Liver (tissue), 9 donors: ENCODE measurements around the gene FMN1. TPM values are rescaled to one million over a fixed set of nuclear protein-coding genes. Genes with fewer than 3 reads are reported as not detected.

Experiments used
- DNase-seq: peaks from one replicate; pipeline ENCODE4 v3.0.0-alpha.2; 2017; ENCODE audit warnings: low spot score
- H3K27ac ChIP-seq, 2 donors: one replicate each; pipeline ENCODE4 v1.7.0; 2013; ENCODE audit warnings: inconsistent platforms in 2 of 2, low read length in 2 of 2, control low read depth in 1 of 2, low read depth in 1 of 2, mild to moderate bottlenecking in 1 of 2
- H3K27me3 ChIP-seq, 4 donors: one replicate each; pipeline versions ENCODE4 v1.6.1 to v1.7.0; 2013; ENCODE audit warnings: low read length in 3 of 4, inconsistent platforms in 1 of 4, mild to moderate bottlenecking in 1 of 4, moderate library complexity in 1 of 4; ENCODE audit not compliant: control insufficient read depth in 4 of 4, insufficient read depth in 4 of 4
- H3K36me3 ChIP-seq, 4 donors: one replicate each; pipeline versions ENCODE4 v1.6.1 to v1.7.0; 2013; ENCODE audit warnings: low read length in 3 of 4, mild to moderate bottlenecking in 3 of 4, low read depth in 1 of 4, moderate library complexity in 1 of 4; ENCODE audit not compliant: control insufficient read depth in 4 of 4, insufficient read depth in 3 of 4
- H3K4me1 ChIP-seq, 4 donors: one replicate each; pipeline versions ENCODE4 v1.6.1 to v1.7.0; 2013; ENCODE audit warnings: low read length in 3 of 4, mild to moderate bottlenecking in 3 of 4, moderate library complexity in 1 of 4; ENCODE audit not compliant: control insufficient read depth in 4 of 4, insufficient read depth in 4 of 4
- H3K4me3 ChIP-seq, 3 donors: one replicate each; pipeline versions ENCODE4 v1.6.1 to v1.7.0; 2013; ENCODE audit warnings: low read length in 3 of 3, control low read depth in 1 of 3, low read depth in 1 of 3, mild to moderate bottlenecking in 1 of 3
- H3K9ac ChIP-seq, 2 donors: one replicate each; pipeline ENCODE4 v1.7.0; 2013; ENCODE audit warnings: low read length in 2 of 2, mild to moderate bottlenecking in 2 of 2, moderate library complexity in 2 of 2, control low read depth in 1 of 2, low read depth in 1 of 2
- H3K9me3 ChIP-seq, 4 donors: one replicate each; pipeline versions ENCODE4 v1.6.1 to v1.7.0; 2013; ENCODE audit warnings: low read length in 3 of 4; ENCODE audit not compliant: control insufficient read depth in 4 of 4
- EGR1 ChIP-seq, 2 donors: IDR thresholded peaks; 2 replicates each; pipeline ENCODE4 v1.6.1; 2016 to 2018; ENCODE audit warnings: antibody characterized with exemption in 2 of 2, low read depth in 2 of 2
- FOXA1 ChIP-seq: IDR thresholded peaks from 2 replicates; pipeline ENCODE4 v1.6.1; 2016; ENCODE audit warnings: antibody characterized with exemption
- FOXA2 ChIP-seq: IDR thresholded peaks from 2 replicates; pipeline ENCODE4 v1.6.1; 2016; ENCODE audit warnings: antibody characterized with exemption
- HNF4A ChIP-seq, 2 donors: conservative IDR thresholded peaks; 2 replicates each; pipeline ENCODE4 v1.6.1; 2016; ENCODE audit warnings: antibody characterized with exemption in 2 of 2, mild to moderate bottlenecking in 2 of 2
- HNF4G ChIP-seq: IDR thresholded peaks from 2 replicates; pipeline ENCODE4 v1.6.1; 2016; ENCODE audit warnings: antibody characterized with exemption
- NR2F2 ChIP-seq: IDR thresholded peaks from 2 replicates; pipeline ENCODE4 v1.6.1; 2016; ENCODE audit warnings: antibody characterized with exemption
- RAD21 ChIP-seq, 2 donors: IDR thresholded peaks; 2 replicates each; pipeline ENCODE4 v1.6.1; 2016; ENCODE audit warnings: antibody characterized with exemption in 2 of 2, mild to moderate bottlenecking in 2 of 2
- YY1 ChIP-seq: IDR thresholded peaks from 2 replicates; pipeline ENCODE4 v1.6.1; 2016; ENCODE audit warnings: antibody characterized with exemption, mild to moderate bottlenecking
- WGBS: extraction: QIAGEN DNeasy Blood & Tissue Kit; methylation state at CpG from one replicate; pipeline ENCODE4 v1.1.7; 2013; 5-methylcytosine and 5-hydroxymethylcytosine counted together
- polyA plus RNA-seq, 2 donors: library from polyadenylated mRNA; stranded (reverse) in 1 of 2; unstranded in 1 of 2; fragments of 200-250 nt in 1 of 2; fragments of >200 nt in 1 of 2; fragmentation: Nextera tagmentation in 1 of 2; extraction: Ambion mirVana in 1 of 2; gene quantifications; one replicate each; pipeline versions ENCODE4 v1.2.1 to v1.2.3, GENCODE V29; 2013 to 2015
- total RNA-seq, 2 donors: library from RNA; depleted of rRNA; stranded (reverse); fragments of >200 nt; gene quantifications; one replicate each; pipeline ENCODE4 v1.2.3, GENCODE V29; 2014
- TF ChIP-seq, protein P1 (sequence below): fragments of 150-350 bp; IDR thresholded peaks from 2 replicates; pipeline ENCODE4 v1.5.1; 2017; ENCODE audit warnings: improper control_type of control experiment, low read depth, low read length; ENCODE audit not compliant: missing input control
- TF ChIP-seq, protein P2 (sequence below): IDR thresholded peaks from 2 replicates; pipeline ENCODE4 v1.6.1; 2016; ENCODE audit warnings: antibody characterized with exemption
- TF ChIP-seq, protein P3 (sequence below): IDR thresholded peaks from 2 replicates; pipeline ENCODE4 v1.6.1; 2016; ENCODE audit warnings: antibody characterized with exemption
- TF ChIP-seq, protein P4 (sequence below): IDR thresholded peaks from 2 replicates; pipeline ENCODE4 v1.6.1; 2016; ENCODE audit warnings: antibody characterized with exemption
- donor health status: healthy.
- donor health status: healthy.
- donor health status: healthy.
- donor health status: healthy.
- donor health status: healthy.

The FMN1 gene
- total and polyA plus RNA-seq, 4 donors, result 0.21 to 5.4 (median 0.53) TPM

DNA sequence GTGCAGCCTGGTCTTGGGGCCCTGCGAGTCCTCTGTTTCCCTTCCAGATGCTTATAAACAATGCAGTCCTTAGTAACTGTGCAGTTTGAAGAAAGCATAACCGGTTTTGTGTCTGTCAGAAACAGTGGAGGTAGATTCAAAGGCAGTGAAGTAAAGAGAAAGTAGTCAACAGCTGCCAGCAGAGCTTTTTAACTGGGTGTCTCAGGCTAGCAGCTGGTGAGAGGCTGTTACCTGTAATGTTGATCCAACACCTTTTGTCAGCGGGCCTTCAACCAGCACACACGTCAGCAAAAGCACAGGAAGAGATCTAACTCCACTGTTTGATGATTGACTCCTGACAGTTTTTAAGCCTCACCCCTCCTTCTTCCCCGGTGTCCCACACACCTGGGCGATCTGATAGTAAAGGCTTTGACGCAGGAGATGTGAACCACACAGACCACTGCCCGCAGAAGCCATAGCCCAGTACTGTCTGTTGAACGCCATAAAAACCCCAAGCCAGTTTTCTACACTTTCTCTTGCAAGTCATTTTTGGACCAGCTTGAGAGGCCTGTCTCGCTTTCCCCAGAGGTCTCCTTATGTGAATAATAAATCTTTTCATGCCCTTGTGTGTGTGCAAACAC, 178.0 kb downstream of the FMN1 start:
- H3K9ac ChIP-seq, result no peak overlapping the region
- H3K27ac ChIP-seq, result no peak overlapping the region
- no peak overlapping the region for H3K4me3 ChIP-seq
- peaks cover 0 to 3% (median 1%) of the 10 kb centered on the region in 4 donors for H3K27me3 ChIP-seq
- DNase-seq, result no peak
- no peaks in the 10 kb centered on the region for H3K4me1 ChIP-seq
- 85% methylated on average over 10 of the region's 10 CpGs for WGBS
- no peaks in the 10 kb centered on the region for H3K36me3 ChIP-seq
- no peaks in the 10 kb centered on the region for H3K9me3 ChIP-seq
- TF ChIP-seq FOXA1 (no peak), HNF4A (conservative IDR thresholded peaks at IDR 0.05) (no peak), NR2F2 (no peak)
- TF ChIP-seq, protein P1, sequence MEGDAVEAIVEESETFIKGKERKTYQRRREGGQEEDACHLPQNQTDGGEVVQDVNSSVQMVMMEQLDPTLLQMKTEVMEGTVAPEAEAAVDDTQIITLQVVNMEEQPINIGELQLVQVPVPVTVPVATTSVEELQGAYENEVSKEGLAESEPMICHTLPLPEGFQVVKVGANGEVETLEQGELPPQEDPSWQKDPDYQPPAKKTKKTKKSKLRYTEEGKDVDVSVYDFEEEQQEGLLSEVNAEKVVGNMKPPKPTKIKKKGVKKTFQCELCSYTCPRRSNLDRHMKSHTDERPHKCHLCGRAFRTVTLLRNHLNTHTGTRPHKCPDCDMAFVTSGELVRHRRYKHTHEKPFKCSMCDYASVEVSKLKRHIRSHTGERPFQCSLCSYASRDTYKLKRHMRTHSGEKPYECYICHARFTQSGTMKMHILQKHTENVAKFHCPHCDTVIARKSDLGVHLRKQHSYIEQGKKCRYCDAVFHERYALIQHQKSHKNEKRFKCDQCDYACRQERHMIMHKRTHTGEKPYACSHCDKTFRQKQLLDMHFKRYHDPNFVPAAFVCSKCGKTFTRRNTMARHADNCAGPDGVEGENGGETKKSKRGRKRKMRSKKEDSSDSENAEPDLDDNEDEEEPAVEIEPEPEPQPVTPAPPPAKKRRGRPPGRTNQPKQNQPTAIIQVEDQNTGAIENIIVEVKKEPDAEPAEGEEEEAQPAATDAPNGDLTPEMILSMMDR, result no peak
- TF ChIP-seq, protein P2, sequence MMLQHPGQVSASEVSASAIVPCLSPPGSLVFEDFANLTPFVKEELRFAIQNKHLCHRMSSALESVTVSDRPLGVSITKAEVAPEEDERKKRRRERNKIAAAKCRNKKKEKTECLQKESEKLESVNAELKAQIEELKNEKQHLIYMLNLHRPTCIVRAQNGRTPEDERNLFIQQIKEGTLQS, result no peak
- TF ChIP-seq, protein P3, sequence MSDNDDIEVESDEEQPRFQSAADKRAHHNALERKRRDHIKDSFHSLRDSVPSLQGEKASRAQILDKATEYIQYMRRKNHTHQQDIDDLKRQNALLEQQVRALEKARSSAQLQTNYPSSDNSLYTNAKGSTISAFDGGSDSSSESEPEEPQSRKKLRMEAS, result no peak

DNA sequence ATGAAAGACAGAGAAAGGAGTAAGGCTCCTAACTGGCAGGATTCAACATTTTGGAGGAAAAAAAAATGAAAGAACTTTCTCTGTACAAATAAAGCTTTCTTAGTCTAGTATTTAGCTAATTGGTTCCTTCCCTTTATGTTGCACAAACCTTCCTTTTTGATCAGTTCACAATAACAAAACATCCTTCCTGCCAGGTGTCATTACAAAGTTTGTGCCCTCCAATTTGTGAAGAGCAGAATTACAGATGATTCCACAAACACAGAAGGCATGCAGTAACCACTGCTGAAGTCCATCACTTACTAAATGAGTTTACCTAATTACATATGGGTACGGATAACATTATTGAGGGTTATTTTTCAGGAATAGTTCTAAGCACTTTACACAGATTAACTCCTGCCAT, 179.9 kb downstream of the FMN1 start:
- Histone ChIP-seq H3K36me3 (no peaks in the 10 kb centered on the region), H3K27me3 (peaks cover 0 to 3% (median 1%) of the 10 kb centered on the region in 4 donors), H3K4me1 (no peaks in the 10 kb centered on the region), H3K9me3 (no peaks in the 10 kb centered on the region), H3K27ac (no peak overlapping the region), H3K4me3 (no peak overlapping the region), H3K9ac (no peak overlapping the region)
- TF ChIP-seq FOXA1, result no peak
- no peak for TF ChIP-seq RAD21 (IDR thresholded peaks at IDR 0.05)
- TF ChIP-seq YY1, result no peak
- no peak for TF ChIP-seq HNF4A (conservative IDR thresholded peaks at IDR 0.05)
- no peak for TF ChIP-seq EGR1 (IDR thresholded peaks at IDR 0.05; ENCODE audit: low read depth in 2 of 2)
- TF ChIP-seq, protein P3, result no peak
- TF ChIP-seq, protein P4, sequence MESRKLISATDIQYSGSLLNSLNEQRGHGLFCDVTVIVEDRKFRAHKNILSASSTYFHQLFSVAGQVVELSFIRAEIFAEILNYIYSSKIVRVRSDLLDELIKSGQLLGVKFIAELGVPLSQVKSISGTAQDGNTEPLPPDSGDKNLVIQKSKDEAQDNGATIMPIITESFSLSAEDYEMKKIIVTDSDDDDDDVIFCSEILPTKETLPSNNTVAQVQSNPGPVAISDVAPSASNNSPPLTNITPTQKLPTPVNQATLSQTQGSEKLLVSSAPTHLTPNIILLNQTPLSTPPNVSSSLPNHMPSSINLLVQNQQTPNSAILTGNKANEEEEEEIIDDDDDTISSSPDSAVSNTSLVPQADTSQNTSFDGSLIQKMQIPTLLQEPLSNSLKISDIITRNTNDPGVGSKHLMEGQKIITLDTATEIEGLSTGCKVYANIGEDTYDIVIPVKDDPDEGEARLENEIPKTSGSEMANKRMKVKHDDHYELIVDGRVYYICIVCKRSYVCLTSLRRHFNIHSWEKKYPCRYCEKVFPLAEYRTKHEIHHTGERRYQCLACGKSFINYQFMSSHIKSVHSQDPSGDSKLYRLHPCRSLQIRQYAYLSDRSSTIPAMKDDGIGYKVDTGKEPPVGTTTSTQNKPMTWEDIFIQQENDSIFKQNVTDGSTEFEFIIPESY, result no peak
- DNase-seq, result no peak
- 83% methylated on average over 1 of the region's 1 CpG for WGBS

DNA sequence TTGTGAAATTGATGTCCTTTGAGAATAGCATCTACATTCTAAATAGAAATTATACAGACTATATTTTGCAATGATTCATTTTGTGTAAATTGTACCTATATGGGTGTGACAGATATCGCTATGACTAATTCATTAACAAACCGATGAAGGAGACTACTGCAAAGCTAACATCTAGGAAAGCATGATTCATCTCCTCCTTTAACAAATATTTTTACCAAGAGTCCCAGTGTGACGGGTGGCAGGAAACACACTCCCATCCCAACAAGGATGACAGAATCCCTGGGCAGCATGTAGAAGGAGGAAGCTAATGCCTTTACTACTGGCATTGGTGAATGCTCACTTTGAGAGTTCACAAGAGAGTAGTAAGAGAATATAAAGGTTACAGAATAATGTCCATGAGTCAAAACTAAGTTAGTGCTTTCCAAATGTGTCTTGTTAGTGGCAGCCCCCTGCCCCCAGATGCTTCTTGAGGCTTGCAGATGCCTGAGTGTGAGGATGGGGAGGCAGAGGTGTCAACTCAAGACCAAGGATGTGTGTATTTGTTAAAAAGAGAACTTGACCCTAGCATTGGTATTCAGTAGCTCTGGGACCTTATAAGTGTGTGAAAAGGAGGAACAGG, 180.6 kb downstream of the FMN1 start:
- WGBS, result 72% methylated on average over 3 of the region's 3 CpGs
- H3K4me3 ChIP-seq, result no peak overlapping the region
- DNase-seq, result no peak
- no peaks in the 10 kb centered on the region for H3K36me3 ChIP-seq
- no peak overlapping the region for H3K27ac ChIP-seq
- no peaks in the 10 kb centered on the region for H3K9me3 ChIP-seq
- H3K4me1 ChIP-seq, result no peaks in the 10 kb centered on the region
- peaks cover 0 to 3% (median 1%) of the 10 kb centered on the region in 4 donors for H3K27me3 ChIP-seq
- H3K9ac ChIP-seq, result no peak overlapping the region
- TF ChIP-seq HNF4G (no peak), NR2F2 (no peak), FOXA2 (no peak)
- TF ChIP-seq, protein P1, result no peak
- TF ChIP-seq, protein P4, result no peak
